CD14-positive monocyte (primary cell): ENCODE data around the gene FCRL6. TPM values are rescaled to one million over a fixed set of nuclear protein-coding genes. Genes with fewer than 3 reads are reported as not detected.

ENCODE experiments used
- DNase-seq, 3 donors: peaks; one replicate each; pipeline ENCODE4 v3.0.0-alpha.2; 2011 to 2022
- H2AFZ ChIP-seq: 2 replicates; pipeline ENCODE4 v1.6.0; 2012; ENCODE audit warnings: mild to moderate bottlenecking, low read depth, low read length, inconsistent platforms; ENCODE audit not compliant: insufficient read depth, poor library complexity, severe bottlenecking
- H3K27ac ChIP-seq, 2 donors: 1 replicate in 1 of 2; 2 replicates in 1 of 2; pipeline ENCODE4 v1.5.1; 2012 to 2013; ENCODE audit warnings: low read length in 2 of 2, control low read depth in 1 of 2, inconsistent platforms in 1 of 2, low read depth in 1 of 2, mild to moderate bottlenecking in 1 of 2
- H3K27me3 ChIP-seq, 2 donors: one replicate each; pipeline versions ENCODE4 v1.6.0 to v1.6.1; 2011 to 2013; ENCODE audit warnings: low read length in 2 of 2; ENCODE audit not compliant: control insufficient read depth in 2 of 2, insufficient read depth in 2 of 2
- H3K36me3 ChIP-seq, 2 donors: replicated peaks in 1 of 2; 1 replicate in 1 of 2; 2 replicates in 1 of 2; pipeline versions ENCODE4 v1.5.1 to v1.6.1; 2012 to 2013; ENCODE audit warnings: low read length in 2 of 2, control low read depth in 1 of 2, inconsistent platforms in 1 of 2, mild to moderate bottlenecking in 1 of 2; ENCODE audit not compliant: insufficient read depth in 2 of 2, control insufficient read depth in 1 of 2
- H3K4me1 ChIP-seq, 2 donors: 1 replicate in 1 of 2; 2 replicates in 1 of 2; pipeline versions ENCODE4 v1.5.1 to v1.6.1; 2012 to 2013; ENCODE audit warnings: low read length in 2 of 2, control low read depth in 1 of 2, inconsistent platforms in 1 of 2, mild to moderate bottlenecking in 1 of 2, moderate library complexity in 1 of 2; ENCODE audit not compliant: insufficient read depth in 2 of 2, control insufficient read depth in 1 of 2
- H3K4me2 ChIP-seq: replicated peaks from 2 replicates; pipeline ENCODE3; 2012; ENCODE audit warnings: low read length, moderate library complexity, mild to moderate bottlenecking; ENCODE audit not compliant: poor library complexity, severe bottlenecking; ENCODE audit errors: extremely low read depth
- H3K4me3 ChIP-seq, 3 experiments: fragments of 200-600 bp in 1 of 3; sonication (generic) in 1 of 3; replicated peaks in 1 of 3; 1 replicate in 2 of 3; 2 replicates in 1 of 3; pipeline ENCODE4 v1.5.1; 2011 to 2013; ENCODE audit warnings: low read length in 3 of 3, mild to moderate bottlenecking in 3 of 3, control low read depth in 2 of 3, low read depth in 2 of 3, inconsistent platforms in 1 of 3, moderate library complexity in 1 of 3
- H3K79me2 ChIP-seq: 2 replicates; pipeline ENCODE4 v1.6.0; 2012; ENCODE audit warnings: mild to moderate bottlenecking, control low read depth, inconsistent platforms, low read length, moderate library complexity; ENCODE audit not compliant: insufficient read depth
- H3K9ac ChIP-seq: 2 replicates; pipeline ENCODE4 v1.6.0; 2017; ENCODE audit warnings: low read length, mild to moderate bottlenecking; ENCODE audit not compliant: insufficient read depth, poor library complexity, severe bottlenecking
- H3K9me3 ChIP-seq, 2 donors: replicated peaks in 1 of 2; 1 replicate in 1 of 2; 2 replicates in 1 of 2; pipeline versions ENCODE4 v1.5.1 to v1.6.1; 2012 to 2013; ENCODE audit warnings: low read length in 2 of 2, control low read depth in 1 of 2; ENCODE audit not compliant: control insufficient read depth in 1 of 2, insufficient read depth in 1 of 2
- H4K20me1 ChIP-seq: 2 replicates; pipeline ENCODE4 v1.6.0; 2012; ENCODE audit warnings: mild to moderate bottlenecking, low read length, control low read depth, moderate library complexity; ENCODE audit not compliant: insufficient read depth
- H3K27ac Mint-ChIP-seq, 7 donors: one replicate each; pipeline ENCODE4 v1.8.0; 2020; ENCODE audit warnings: mild to moderate bottlenecking in 7 of 7, mixed read lengths in 7 of 7, moderate library complexity in 6 of 7, inconsistent platforms in 2 of 7
- H3K27me3 Mint-ChIP-seq, 3 donors: one replicate each; pipeline ENCODE4 v1.8.0; 2021 to 2022; ENCODE audit warnings: low read depth in 3 of 3, mild to moderate bottlenecking in 3 of 3, mixed read lengths in 3 of 3, moderate library complexity in 3 of 3, inconsistent platforms in 1 of 3
- H3K36me3 Mint-ChIP-seq, 2 donors: one replicate each; pipeline ENCODE4 v1.8.0; 2020; ENCODE audit warnings: mixed read lengths in 2 of 2, inconsistent platforms in 1 of 2, mild to moderate bottlenecking in 1 of 2
- H3K4me1 Mint-ChIP-seq: one replicate; pipeline ENCODE4 v1.8.0; 2020; ENCODE audit warnings: mild to moderate bottlenecking, mixed read lengths
- H3K4me3 Mint-ChIP-seq, 2 donors: one replicate each; pipeline ENCODE4 v1.8.0; 2020; ENCODE audit warnings: mild to moderate bottlenecking in 2 of 2, mixed read lengths in 2 of 2, moderate library complexity in 1 of 2
- H3K9me3 Mint-ChIP-seq, 7 donors: one replicate each; pipeline ENCODE4 v1.8.0; 2020 to 2022; ENCODE audit warnings: mixed read lengths in 7 of 7, mild to moderate bottlenecking in 6 of 7, moderate library complexity in 6 of 7, inconsistent platforms in 2 of 7
- CTCF ChIP-seq: fragments of 200-600 bp; IDR thresholded peaks from one replicate; pipeline ENCODE4 v1.8.0; 2022; ENCODE audit warnings: antibody characterized with exemption, mild to moderate bottlenecking
- WGBS: methylation state at CpG from one replicate; pipeline ENCODE4 v1.1.5; 2013; ENCODE audit warnings: missing lambda C conversion rate; ENCODE audit not compliant: insufficient coverage; 5-methylcytosine and 5-hydroxymethylcytosine counted together
- intact Hi-C, 2 donors: fragments of 100-400 bp; cut with micrococcal nuclease; formaldehyde crosslinking; loops; one replicate each; pipeline versions ENCODE4 v1.15.0 to v1.15.1; 2023
- polyA plus RNA-seq, 3 donors: library from polyadenylated mRNA; depleted of rRNA in 1 of 3; unstranded in 2 of 3; stranded (reverse) in 1 of 3; fragments of 300-500 nt in 2 of 3; fragments of >200 nt in 1 of 3; fragmentation: Illumina TruSeq in 2 of 3; gene quantifications; 1 replicate in 2 of 3; 2 replicates in 1 of 3; pipeline ENCODE4 v1.2.3, GENCODE V29; 2012 to 2021

The FCRL6 gene
- polyA plus RNA-seq, 3 donors: 0.15 to 0.36 (median 0.17) TPM

- no peaks in the 10 kb centered on the region for H3K79me2 ChIP-seq
- Mint-ChIP-seq H3K4me3 (peak overlapping the region in 1 of 2 donors; percentile 18), H3K36me3 (peaks cover 0 to 5% of the 10 kb centered on the region in 2 donors), H3K27me3 (peaks cover 0 to 3% (median 3%) of the 10 kb centered on the region in 3 donors), H3K9me3 (peaks cover 0 to 2% (median 0%) of the 10 kb centered on the region in 7 donors), H3K27ac (peak overlapping the region in 5 of 7 donors; percentile 50 to 96 (median 76)), H3K4me1 (peaks cover 69% of the 10 kb centered on the region)
- DNase-seq: peak in 1 of 3 donors; percentile 35
- no peaks in the 10 kb centered on the region for H3K9me3 ChIP-seq
- no peak overlapping the region for H3K4me3 ChIP-seq
- H3K27me3 ChIP-seq: no peaks in the 10 kb centered on the region
- WGBS: 98% methylated on average over 18 of the region's 18 CpGs
- no peak overlapping the region for H3K4me2 ChIP-seq
- H3K36me3 ChIP-seq: no peaks in the 10 kb centered on the region
- intact Hi-C loops: loop anchor here in 1 of 2 donors (2.0 kb wide), 1 partner anchor 61 kb away; no protein-coding TSS in a partner anchor
- no peak for TF ChIP-seq CTCF
- peak overlapping the region; percentile 8 for H2AFZ ChIP-seq
- H3K4me1 ChIP-seq: peaks cover 59 to 61% of the 10 kb centered on the region in 2 donors
- no peak overlapping the region for H3K9ac ChIP-seq
- no peaks in the 10 kb centered on the region for H4K20me1 ChIP-seq
- H3K27ac ChIP-seq: peak overlapping the region in 1 of 2 donors; percentile 74
Measured at GRCh38 chr1:159829822-159830465, 27.8 kb downstream of the FCRL6 start.

- Histone ChIP-seq H3K27ac (no peak overlapping the region), H3K79me2 (no peaks in the 10 kb centered on the region), H3K4me1 (peaks cover 52 to 55% of the 10 kb centered on the region in 2 donors), H3K9ac (no peak overlapping the region), H3K4me3 (no peak overlapping the region), H2AFZ (no peak overlapping the region), H3K4me2 (no peak overlapping the region), H3K36me3 (no peaks in the 10 kb centered on the region), H3K9me3 (no peaks in the 10 kb centered on the region), H3K27me3 (no peaks in the 10 kb centered on the region), H4K20me1 (no peaks in the 10 kb centered on the region)
- Mint-ChIP-seq H3K27me3 (peaks cover 0 to 3% (median 0%) of the 10 kb centered on the region in 3 donors), H3K9me3 (peaks cover 0 to 2% (median 0%) of the 10 kb centered on the region in 7 donors), H3K36me3 (peaks cover 0 to 7% of the 10 kb centered on the region in 2 donors), H3K4me1 (peaks cover 65% of the 10 kb centered on the region), H3K27ac (no peak overlapping the region), H3K4me3 (no peak overlapping the region)
- DNase-seq: peak in 1 of 3 donors; percentile 30
- intact Hi-C loops: no loop called here
- no peak for TF ChIP-seq CTCF
- 70% methylated on average over 8 of the region's 8 CpGs for WGBS
Measured at GRCh38 chr1:159830722-159831121, 28.6 kb downstream of the FCRL6 start.
